Suppressor macrophage (primary cell): ENCODE measurements around the gene TMEM60.
A peak's percentile ranks its signal among the peaks of the same experiment; 100 is the strongest.

Experiments
- DNase-seq, 4 experiments: peaks; one replicate each; pipeline ENCODE4 v3.0.0-alpha.2; 2020 to 2022

Gene TMEM60

DNA sequence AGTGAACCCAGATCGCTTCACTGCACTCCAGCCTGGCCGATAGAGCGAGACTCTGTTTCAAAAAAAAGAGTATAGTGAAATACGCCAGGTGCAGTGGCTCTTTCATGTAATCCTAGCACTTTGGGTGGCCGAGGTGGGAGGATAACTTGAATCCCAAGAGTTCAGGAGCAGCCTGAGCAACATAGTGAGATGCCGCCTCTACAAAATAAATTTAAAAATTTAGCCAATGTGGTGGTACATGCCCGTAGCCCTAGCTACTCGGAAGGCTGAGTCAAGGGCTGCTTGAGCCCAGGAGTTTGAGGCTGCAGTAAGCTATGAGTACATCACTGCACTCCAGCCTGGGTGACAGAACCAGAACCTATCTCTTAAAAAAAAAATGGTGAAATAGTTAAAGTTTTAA, 27.9 kb downstream of the TMEM60 start:
- no peak for DNase-seq

DNA sequence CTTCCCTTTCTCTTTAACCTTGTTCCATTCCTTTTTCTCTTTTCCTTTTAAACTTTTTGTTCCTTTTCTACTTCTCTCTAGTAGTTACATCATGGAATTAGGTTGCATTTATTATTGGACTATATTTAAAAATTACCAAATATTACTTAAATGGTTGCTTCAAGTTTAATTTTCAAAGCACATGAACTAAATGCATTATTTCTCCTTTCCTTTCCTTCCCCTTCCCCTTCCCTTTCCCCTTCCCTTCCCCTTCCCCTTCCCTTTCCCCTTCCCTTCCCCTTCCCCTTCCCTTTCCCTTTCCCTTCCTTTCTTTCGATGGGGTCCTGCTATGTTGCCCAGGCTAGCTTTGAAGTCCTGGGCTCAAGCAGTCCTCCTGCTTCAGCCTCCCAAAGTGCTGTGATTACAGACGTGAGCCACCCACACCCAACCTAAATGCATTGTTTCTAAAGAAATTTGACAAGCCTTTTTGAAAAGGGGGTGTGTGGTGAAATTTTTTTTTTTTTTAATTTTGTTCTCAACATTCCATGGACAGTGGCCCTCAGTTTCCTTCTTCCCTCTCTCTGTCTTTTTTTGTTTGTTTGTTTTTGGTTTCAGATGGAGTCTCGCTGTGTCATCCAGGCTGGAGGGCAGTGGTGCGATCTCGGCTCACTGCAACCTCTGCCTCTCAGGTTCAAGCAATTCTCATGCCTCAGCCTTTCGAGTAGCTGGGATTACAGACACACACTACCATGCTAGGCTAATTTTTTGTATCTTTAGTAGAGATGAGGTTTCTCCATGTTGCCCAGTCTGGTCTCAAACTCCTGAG, 31.2 kb downstream of the TMEM60 start:
- no peak for DNase-seq

DNA sequence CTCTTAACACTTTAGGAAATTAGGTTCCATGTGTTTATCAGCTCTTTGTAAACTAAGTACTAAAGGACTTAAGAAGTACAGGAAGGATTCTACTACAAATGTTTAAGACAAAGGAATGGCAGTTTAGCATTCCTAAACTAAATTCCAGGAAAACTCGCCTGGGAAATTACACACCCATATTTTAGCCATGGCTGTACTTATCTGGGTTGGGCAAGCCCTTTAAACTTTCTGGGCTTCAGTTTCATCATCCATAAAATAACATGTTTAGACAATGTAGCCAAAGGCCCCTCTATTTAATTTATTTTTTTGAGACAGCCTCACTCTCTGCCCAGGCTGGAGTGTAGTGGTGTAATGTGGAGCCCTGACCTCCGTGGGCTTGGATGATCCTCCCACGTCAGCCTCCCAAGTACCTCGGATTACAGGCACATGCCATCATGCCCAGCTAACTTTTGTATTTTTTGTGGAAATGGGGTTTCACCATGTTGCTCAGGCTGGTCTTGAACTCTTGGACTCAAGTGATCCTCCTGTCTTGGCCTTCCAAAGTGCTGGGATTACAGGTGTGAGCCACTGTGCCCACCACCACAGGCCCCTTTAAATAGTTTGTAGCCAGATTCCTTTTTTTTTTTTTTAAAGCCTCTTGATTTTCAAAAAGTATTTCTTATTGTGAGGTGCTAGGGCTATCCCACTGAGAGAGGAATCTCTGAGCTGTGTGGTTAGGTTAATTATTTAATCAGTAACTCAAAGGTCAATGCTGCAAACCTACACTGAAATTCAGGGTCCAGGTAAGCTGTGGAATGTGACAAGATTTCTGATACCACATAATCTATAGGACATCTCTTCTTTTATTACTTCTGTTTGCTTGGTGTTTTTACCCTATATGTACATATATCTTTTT, 32.1 kb downstream of the TMEM60 start:
- no peak for DNase-seq

DNA sequence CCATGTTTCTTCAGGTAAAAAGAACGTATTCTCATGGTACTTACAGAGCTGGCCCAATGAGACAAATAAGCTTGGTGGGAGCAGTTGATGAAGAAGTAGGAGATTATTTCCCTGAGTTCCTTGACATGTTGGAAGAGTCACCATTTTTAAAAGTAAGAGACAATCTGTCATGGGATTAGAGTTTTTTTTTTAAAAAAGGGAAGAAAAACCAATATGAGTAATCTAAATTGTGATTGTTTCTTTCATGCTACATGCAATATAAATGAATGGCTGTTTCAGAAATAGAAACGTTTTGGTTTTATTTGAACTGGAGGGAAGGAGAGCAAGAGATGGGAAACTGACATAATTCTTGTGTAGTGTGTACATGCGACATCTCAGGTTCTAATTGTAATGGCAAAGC, 32.8 kb downstream of the TMEM60 start:
- peak in 2 of 4 experiments; percentile 48 to 60 for DNase-seq

DNA sequence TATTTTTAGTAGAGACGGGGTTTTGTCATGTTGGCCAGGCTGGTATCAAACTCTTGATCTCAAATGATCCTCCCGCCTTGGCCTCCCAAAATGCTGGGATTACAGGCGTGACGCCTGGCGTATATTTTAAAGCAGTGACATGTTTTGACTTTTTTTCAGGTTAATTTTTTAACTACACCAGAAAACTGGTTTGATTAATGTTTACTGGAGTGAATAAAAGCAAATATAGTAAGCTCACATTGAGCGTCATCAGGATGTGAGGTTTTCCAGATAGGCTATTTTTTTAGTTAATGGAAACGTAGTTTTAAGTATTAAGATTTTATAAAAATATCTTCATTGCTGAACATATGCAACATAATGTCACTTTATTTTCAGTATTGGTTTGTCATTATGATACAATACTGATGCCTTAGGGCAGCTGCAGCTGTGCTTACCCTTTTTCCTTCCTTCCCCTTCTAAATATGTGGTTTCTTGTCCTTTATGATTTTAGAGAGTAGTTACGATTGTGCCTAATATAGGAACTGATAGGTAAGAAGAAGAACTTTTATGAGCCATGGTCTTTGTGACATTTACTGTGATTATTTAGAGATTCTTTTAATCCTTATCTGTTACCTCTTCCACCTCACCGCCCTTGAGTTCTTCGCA, 37.3 kb downstream of the TMEM60 start:
- DNase-seq, result no peak

DNA sequence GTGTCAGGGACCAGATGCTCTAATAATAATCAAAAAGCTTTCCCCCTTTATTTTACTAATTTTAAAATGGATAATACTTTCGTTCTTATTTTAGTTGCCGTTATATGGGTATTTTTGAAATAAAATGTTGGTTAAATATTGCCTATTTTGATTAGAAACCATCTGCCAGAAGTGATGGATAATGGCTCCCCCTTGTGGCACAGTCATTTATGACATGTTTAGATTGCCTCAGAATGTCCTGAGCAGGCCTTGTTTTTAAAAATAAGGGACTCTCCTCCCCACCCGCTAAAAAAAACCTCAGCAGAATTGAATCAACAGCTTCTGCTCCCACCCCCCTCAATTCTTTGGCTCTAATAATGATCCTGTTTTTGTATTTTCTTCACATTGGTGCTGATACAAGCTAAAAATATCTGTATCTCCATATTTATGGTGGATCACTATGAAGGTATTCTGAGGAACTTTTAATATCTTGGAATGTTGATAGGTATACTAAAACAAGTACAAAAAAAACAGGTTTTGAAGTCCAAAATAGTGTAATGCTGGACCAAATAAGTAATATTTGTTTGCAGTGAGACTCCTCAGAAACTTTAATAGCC, 38.8 kb downstream of the TMEM60 start:
- DNase-seq, result peak; percentile 79 to 89 (median 80)

DNA sequence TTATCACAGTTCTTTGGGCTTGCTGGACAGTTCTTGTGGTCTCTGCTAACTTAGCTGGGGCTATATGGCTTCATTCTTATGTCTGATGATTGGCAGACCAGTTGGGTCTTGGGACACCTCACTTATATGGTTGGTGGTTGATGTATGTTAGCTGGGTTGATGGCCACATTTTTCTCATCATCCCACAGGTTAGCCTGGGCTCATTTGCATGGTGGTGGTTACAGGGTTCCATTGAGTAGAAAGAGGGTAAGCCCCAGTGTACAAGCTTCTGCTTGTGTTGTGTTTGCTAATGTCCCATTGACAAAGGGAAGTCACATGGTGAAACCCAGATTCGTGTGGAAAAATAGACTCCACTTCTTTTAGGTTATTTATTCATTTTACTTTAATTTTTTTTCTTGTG, 40.6 kb downstream of the TMEM60 start:
- peak in 3 of 4 experiments; percentile 9 to 25 (median 21) for DNase-seq

DNA sequence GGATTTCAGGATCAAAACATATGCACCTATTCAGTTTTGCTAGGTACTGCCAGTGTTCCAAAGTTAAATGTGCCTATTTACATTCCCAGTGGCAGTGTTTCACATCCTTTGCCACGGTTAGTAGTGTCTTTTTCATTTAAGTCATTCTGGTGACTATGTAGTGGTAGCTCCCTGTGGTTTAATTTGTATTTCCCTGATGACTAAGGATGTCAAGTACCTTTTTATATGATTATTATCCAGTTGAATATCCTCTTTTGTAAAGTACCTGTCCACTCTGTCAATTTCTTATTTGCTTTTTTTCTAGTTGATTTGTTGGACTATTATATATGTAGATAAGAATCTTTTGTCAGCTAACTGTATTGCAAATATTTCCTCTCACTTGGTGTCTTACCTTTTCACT, 45.1 kb downstream of the TMEM60 start:
- DNase-seq, result no peak

DNA sequence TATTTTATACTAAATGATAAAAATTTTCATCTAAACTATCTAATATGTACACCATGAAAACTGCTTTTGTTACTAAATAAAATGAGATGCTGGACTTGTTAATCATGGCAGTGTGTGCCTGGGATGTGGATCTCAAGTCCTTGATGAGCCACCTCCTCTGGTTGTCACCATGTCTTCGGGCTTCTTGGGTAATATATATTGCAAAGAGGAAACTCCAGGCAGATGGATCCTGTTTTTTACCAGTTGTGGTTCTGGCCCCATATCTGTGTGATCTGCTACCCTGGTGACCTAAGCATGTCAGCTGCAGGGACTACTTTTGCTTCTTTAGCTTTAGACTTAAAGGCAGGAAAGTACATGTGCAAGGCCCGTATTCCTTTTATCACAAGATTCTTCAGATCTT, 46.2 kb downstream of the TMEM60 start:
- peak; percentile 76 to 93 (median 86) for DNase-seq

DNA sequence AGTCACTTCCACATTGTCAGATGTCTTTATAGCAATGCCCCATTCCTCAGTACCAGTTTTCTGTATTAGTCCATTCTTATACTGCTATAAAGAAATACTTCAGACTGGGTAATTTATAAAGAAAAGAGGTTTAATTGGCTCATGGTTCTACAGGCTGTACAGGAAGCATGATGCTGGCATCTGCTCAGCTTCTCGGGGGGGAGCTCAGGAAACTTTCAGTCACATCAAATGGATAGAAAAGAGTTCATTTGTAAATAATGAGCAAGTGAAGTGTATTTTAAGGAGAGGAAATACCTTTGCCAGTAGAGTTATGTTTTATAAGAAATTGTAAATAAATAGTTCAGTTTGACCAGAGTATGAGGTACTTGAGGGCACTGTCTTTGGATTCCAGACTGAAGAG, 50.5 kb downstream of the TMEM60 start:
- no peak for DNase-seq

DNA sequence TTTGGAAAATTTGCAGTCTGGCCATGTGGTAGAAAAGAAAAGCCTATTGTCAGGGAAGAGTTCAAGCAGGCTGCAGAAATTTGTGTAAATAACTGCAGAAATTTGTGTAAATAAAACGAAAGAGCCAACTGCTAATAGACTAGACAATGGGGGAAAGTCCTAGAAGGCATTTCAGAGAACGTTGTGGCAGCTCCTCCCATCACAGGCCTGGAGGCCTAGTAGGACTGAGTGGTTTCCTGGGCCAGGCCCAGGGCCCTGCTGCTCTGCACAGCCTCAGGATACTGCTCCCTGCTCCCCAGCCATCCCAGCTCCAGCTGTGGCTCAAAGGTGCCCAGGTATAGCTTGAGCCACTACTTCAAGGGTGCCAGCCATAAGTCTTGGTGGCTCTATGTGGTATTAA, 51.1 kb downstream of the TMEM60 start:
- no peak for DNase-seq

DNA sequence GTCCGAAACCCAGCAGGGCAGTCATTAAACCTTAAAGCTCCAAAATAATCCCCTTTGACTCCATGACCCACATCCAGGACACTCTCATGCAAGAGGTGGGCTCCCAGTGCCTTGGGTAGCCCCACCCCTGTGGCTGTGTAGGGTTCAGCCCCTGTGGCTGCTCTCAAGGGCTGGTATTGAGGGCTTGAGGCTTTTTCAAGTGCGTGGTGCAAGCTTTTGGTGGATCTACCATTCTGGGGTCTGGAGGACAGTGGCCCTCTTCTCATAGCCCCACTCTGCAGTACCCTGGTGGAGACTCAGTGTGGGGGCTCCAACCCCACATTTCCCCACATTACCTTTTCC, 51.4 kb downstream of the TMEM60 start:
- no peak for DNase-seq

DNA sequence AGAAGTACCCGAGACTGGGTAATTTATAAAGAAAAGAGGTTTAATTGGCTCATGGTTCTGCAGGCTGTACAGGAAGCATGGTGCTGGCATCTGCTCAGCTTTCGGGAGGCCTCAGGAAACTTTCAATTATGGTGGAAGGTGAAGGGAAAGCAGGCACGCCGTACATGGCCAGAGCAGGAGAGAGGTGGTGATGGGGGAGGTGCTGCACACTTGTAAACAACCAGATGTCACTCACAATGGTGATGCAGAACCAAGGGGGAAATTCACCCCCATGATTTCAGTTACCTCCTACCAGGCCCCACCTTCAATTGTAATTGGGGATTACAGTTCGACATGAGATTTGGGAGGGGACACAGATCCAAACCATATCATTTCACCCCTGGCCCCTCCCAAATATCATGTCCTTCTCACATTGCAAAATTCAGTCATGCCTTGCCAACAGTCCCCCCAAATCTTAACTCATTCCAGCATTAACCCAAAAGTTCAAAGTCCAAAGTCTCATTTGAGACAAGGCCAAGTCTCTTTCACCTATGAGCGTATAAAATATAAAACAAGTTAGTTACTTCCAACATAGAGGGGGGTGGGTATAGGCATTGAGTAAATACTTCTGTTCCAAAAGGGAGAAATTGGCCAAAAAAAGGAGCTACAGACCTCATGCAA, 51.9 kb downstream of the TMEM60 start:
- no peak for DNase-seq

DNA sequence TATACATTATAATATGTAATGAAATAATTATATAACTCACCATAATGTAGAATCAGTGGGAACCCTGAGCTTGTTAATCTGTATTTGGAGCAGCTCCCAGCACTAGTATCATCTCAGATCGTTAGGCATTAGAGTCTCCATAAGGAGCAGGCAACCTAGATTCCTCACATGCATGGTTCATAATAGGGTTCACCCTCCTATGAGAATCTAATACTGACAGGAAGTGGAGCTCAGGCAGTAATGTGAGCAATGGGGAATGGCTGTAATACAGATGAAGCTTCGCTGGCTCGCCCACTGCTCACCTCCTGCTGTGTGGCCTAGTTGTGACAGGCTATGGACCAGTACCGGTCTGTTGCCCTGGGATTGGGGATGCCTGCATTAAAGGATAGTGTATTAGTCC, 52.5 kb downstream of the TMEM60 start:
- DNase-seq, result no peak
